ENCODE results near the gene TBC1D13. TPM values are rescaled to one million over a fixed set of nuclear protein-coding genes. Genes with fewer than 3 reads are reported as not detected.

Gene TBC1D13
- polyA plus RNA-seq, 2 of the 4 experiments (the other 2 are of a cell fraction), result 13.9 to 17.6 TPM

- TF ChIP-seq REST (IDR thresholded peaks at IDR 0.05), result no peak
- no peak for TF ChIP-seq HMGXB4 (CRISPR knock-in tag; IDR thresholded peaks at IDR 0.05; ENCODE audit: borderline replicate concordance)
- no peak for TF ChIP-seq NPAS2 (CRISPR knock-in tag; IDR thresholded peaks at IDR 0.05; ENCODE audit: borderline replicate concordance)
- no peak for TF ChIP-seq FOSB (CRISPR knock-in tag; IDR thresholded peaks at IDR 0.05)
- no peak for TF ChIP-seq ZNF302 (CRISPR knock-in tag; IDR thresholded peaks at IDR 0.05)
- no peak for TF ChIP-seq NR3C1 (IDR thresholded peaks at IDR 0.05)
- TF ChIP-seq ZC3H11A (IDR thresholded peaks at IDR 0.05), result no peak
Measured at GRCh38 chr9:128807827-128808226, 20.8 kb downstream of the TBC1D13 start (continued).

- no peak for ATAC-seq
- Histone ChIP-seq H3K4me3 (no peak overlapping the region), H3K27ac (no peak overlapping the region), H3K9me3 (no peaks in the 10 kb centered on the region), H3K4me2 (no peak overlapping the region), H3K4me1 (no peaks in the 10 kb centered on the region)
- no peak for FAIRE-seq
- no peak for TF ChIP-seq MYC (IDR thresholded peaks at IDR 0.05; ENCODE audit: borderline replicate concordance, low read length)
- TF ChIP-seq HOXA7 (CRISPR knock-in tag; IDR thresholded peaks at IDR 0.05), result no peak
- no peak for TF ChIP-seq CHD4 (IDR thresholded peaks at IDR 0.05; ENCODE audit: borderline replicate concordance)
- no peak for TF ChIP-seq NR3C1 (IDR thresholded peaks at IDR 0.05)
- no peak for TF ChIP-seq E2F6 (IDR thresholded peaks at IDR 0.05; ENCODE audit: borderline replicate concordance, low read depth)
- no peak for TF ChIP-seq ELK1 (IDR thresholded peaks at IDR 0.05; ENCODE audit: low read depth, low read length)
- no peak for TF ChIP-seq PBX3 (IDR thresholded peaks at IDR 0.05)
- no peak for TF ChIP-seq RCOR1 (IDR thresholded peaks at IDR 0.05; ENCODE audit: low read depth, low read length)
- WGBS (ENCODE audit: missing lambda C conversion rate), result 96% methylated on average over 3 of the region's 3 CpGs
- ChIA-PET POLR2A (no interaction called here), CTCF (interaction anchor here (1.1 to 2.6 kb wide), 4 partner anchors 9 to 76 kb away, joined by 3 to 11 read pairs (median 7); partner anchors contain the start of genes ENDOG, KYAT1 and LRRC8A)
- DNase-seq (ENCODE audit: low read depth in 1 of 2, low spot score in 1 of 2), result no peak
Measured at GRCh38 chr9:128808543-128808942, 21.5 kb downstream of the TBC1D13 start.

- Histone ChIP-seq H3K4me1 (no peaks in the 10 kb centered on the region), H3K9me3 (no peaks in the 10 kb centered on the region), H3K4me2 (no peak overlapping the region), H3K27ac (no peak overlapping the region), H3K4me3 (no peak overlapping the region)
- FAIRE-seq (no peak), DNase-seq (ENCODE audit: low read depth in 1 of 2, low spot score in 1 of 2) (no peak), ATAC-seq (peak; percentile 30 to 44; a peak in 2 of 6 replicates)
- CTCF ChIA-PET, result interaction anchor here (1.5 to 2.6 kb wide), 3 partner anchors 9 to 76 kb away, joined by 3 to 11 read pairs (median 10); partner anchors contain the start of genes ENDOG, KYAT1 and LRRC8A
- 90% methylated on average over 12 of the region's 12 CpGs for WGBS (ENCODE audit: missing lambda C conversion rate)
- TF ChIP-seq SREBF2 (IDR thresholded peaks at IDR 0.05), result no peak
- POLR2A ChIA-PET, result no interaction called here
Measured at GRCh38 chr9:128809036-128809599, 22.1 kb downstream of the TBC1D13 start.

All from A549 (cell line).